ENCODE measurements around the gene POLR1A.

DNA sequence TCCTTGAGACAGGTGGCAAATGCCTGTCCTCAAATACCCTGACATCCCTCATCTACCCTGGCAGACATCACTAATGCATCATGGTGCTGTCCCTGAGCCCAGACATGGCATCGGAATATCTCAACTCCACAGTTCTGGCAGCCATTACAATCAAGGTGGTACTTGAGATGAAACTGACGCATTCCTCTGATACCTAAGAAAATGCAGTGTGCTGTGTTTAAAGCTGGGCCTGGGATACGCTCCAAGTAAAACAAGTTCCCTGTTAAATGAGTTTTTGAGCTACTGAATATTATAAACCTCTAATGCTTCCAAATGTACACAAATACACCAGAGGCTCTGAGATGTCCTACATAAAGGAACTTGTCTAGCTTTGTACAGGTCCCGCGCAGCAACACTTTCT is 29.8 kb downstream of the POLR1A start:
- TF ChIP-seq TP53 (CRISPR knock-in tag; IDR thresholded peaks at IDR 0.05) (no peak), JUN (IDR thresholded peaks at IDR 0.05) (no peak), ZNF302 (CRISPR knock-in tag; IDR thresholded peaks at IDR 0.05) (no peak), FOSL2 (IDR thresholded peaks at IDR 0.05) (no peak), FOSL2 (CRISPR knock-in tag; IDR thresholded peaks at IDR 0.05) (no peak), SREBF2 (IDR thresholded peaks at IDR 0.05) (no peak), NR3C1 (IDR thresholded peaks at IDR 0.05) (no peak)
- TF ChIP-seq, protein P1, sequence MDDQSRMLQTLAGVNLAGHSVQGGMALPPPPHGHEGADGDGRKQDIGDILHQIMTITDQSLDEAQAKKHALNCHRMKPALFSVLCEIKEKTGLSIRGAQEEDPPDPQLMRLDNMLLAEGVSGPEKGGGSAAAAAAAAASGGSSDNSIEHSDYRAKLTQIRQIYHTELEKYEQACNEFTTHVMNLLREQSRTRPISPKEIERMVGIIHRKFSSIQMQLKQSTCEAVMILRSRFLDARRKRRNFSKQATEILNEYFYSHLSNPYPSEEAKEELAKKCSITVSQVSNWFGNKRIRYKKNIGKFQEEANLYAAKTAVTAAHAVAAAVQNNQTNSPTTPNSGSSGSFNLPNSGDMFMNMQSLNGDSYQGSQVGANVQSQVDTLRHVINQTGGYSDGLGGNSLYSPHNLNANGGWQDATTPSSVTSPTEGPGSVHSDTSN (IDR thresholded peaks at IDR 0.05) = no peak
- TF ChIP-seq, protein P2, sequence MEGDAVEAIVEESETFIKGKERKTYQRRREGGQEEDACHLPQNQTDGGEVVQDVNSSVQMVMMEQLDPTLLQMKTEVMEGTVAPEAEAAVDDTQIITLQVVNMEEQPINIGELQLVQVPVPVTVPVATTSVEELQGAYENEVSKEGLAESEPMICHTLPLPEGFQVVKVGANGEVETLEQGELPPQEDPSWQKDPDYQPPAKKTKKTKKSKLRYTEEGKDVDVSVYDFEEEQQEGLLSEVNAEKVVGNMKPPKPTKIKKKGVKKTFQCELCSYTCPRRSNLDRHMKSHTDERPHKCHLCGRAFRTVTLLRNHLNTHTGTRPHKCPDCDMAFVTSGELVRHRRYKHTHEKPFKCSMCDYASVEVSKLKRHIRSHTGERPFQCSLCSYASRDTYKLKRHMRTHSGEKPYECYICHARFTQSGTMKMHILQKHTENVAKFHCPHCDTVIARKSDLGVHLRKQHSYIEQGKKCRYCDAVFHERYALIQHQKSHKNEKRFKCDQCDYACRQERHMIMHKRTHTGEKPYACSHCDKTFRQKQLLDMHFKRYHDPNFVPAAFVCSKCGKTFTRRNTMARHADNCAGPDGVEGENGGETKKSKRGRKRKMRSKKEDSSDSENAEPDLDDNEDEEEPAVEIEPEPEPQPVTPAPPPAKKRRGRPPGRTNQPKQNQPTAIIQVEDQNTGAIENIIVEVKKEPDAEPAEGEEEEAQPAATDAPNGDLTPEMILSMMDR (IDR thresholded peaks at IDR 0.05) = no peak
- TF ChIP-seq, protein P3, sequence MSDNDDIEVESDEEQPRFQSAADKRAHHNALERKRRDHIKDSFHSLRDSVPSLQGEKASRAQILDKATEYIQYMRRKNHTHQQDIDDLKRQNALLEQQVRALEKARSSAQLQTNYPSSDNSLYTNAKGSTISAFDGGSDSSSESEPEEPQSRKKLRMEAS (IDR thresholded peaks at IDR 0.05) = no peak

Measured in A549 (cell line).